D341Med (cell line): ENCODE measurements around the gene DNAJC30.
"Not testable (repeated sequence)": the region's sequence is repeated elsewhere in the genome, so short reads cannot be mapped to it uniquely, and the experiment has no call there.

Source experiments
- DNase-seq: peaks from one replicate; pipeline ENCODE4 v3.0.0; 2012; ENCODE audit warnings: low spot score

Gene DNAJC30

GRCh38 chr7:73681031-73681430 is 2.2 kb downstream of the DNAJC30 start:
- no peak for DNase-seq

GRCh38 chr7:73680501-73680900 is 2.8 kb downstream of the DNAJC30 start:
- no peak for DNase-seq

GRCh38 chr7:73679709-73680108 is 3.5 kb downstream of the DNAJC30 start:
- no peak for DNase-seq

- no peak for DNase-seq
Observed at GRCh38 chr7:73678862-73679261, 4.4 kb downstream of the DNAJC30 start.

- not testable (repeated sequence) for DNase-seq
Observed at GRCh38 chr7:73676062-73676461, 7.2 kb downstream of the DNAJC30 start.

GRCh38 chr7:73674468-73675124 is 8.7 kb downstream of the DNAJC30 start:
- DNase-seq: no peak

- no peak for DNase-seq
Observed at GRCh38 chr7:73671857-73672445, 11.3 kb downstream of the DNAJC30 start.

- DNase-seq: no peak
Observed at GRCh38 chr7:73671322-73671661, 12.0 kb downstream of the DNAJC30 start.

- no peak for DNase-seq
Observed at GRCh38 chr7:73669858-73670385, 13.3 kb downstream of the DNAJC30 start.

GRCh38 chr7:73669288-73669701 is 14.0 kb downstream of the DNAJC30 start:
- DNase-seq: no peak

GRCh38 chr7:73668886-73669230 is 14.4 kb downstream of the DNAJC30 start:
- DNase-seq: no peak

- peak; percentile 81 for DNase-seq
Observed at GRCh38 chr7:73668103-73668885, 15.0 kb downstream of the DNAJC30 start.

GRCh38 chr7:73667344-73668102 is 15.7 kb downstream of the DNAJC30 start, which contains the start of gene VPS37D:
VPS37D (plus strand) TSS chr7:73667831; CDS start chr7:73667959, 128 bp downstream.
- DNase-seq: peak; percentile 98

GRCh38 chr7:73663033-73663432 is 20.2 kb downstream of the DNAJC30 start:
- DNase-seq: no peak

- DNase-seq: not testable (repeated sequence)
Observed at GRCh38 chr7:73660594-73660993, 22.7 kb downstream of the DNAJC30 start.

- no peak for DNase-seq
Observed at GRCh38 chr7:73659983-73660382, 23.3 kb downstream of the DNAJC30 start.

- not testable (repeated sequence) for DNase-seq
Observed at GRCh38 chr7:73655309-73655708, 27.9 kb downstream of the DNAJC30 start.

GRCh38 chr7:73652541-73652949 is 30.7 kb downstream of the DNAJC30 start:
- no peak for DNase-seq

- DNase-seq: no peak
Observed at GRCh38 chr7:73650524-73650923, 32.7 kb downstream of the DNAJC30 start.

GRCh38 chr7:73649576-73649975 is 33.7 kb downstream of the DNAJC30 start:
- DNase-seq: no peak

- DNase-seq: no peak
Observed at GRCh38 chr7:73648593-73649332, 34.5 kb downstream of the DNAJC30 start.
